Thoracic aorta (tissue), 2 donors: ENCODE data around the gene GSTO1. TPM values are rescaled to one million over a fixed set of nuclear protein-coding genes. Genes with fewer than 3 reads are reported as not detected.

Source experiments
- ATAC-seq: fragments of 150-250 bp; one replicate; pipeline ENCODE4 v1.8.0; 2017; ENCODE audit warnings: low read depth; ENCODE audit not compliant: insufficient number of reproducible peaks, low FRiP score
- DNase-seq: peaks from one replicate; pipeline ENCODE4 v3.0.0-alpha.2; 2020; ENCODE audit warnings: low spot score
- H3K27ac ChIP-seq, 2 donors: fragments of 200-600 bp; sonication (generic); 1 replicate in 1 of 2; 2 replicates in 1 of 2; pipeline ENCODE4 v1.5.1; 2016; ENCODE audit warnings: mild to moderate bottlenecking in 2 of 2, moderate library complexity in 2 of 2
- H3K27me3 ChIP-seq: fragments of 200-600 bp; sonication (generic); replicated peaks from 2 replicates; pipeline ENCODE4 v1.6.0; 2016; ENCODE audit warnings: mild to moderate bottlenecking; ENCODE audit not compliant: insufficient read depth
- H3K36me3 ChIP-seq: fragments of 200-600 bp; sonication (generic); one replicate; pipeline ENCODE4 v1.5.1; 2016
- H3K4me1 ChIP-seq, 2 donors: fragments of 200-600 bp; sonication (generic); 1 replicate in 1 of 2; 2 replicates in 1 of 2; pipeline versions ENCODE4 v1.5.1 to v1.6.0; 2016; ENCODE audit warnings: low read depth in 2 of 2, mild to moderate bottlenecking in 1 of 2; ENCODE audit not compliant: control insufficient read depth in 1 of 2
- H3K4me3 ChIP-seq: fragments of 200-600 bp; sonication (generic); 2 replicates; pipeline ENCODE4 v1.5.1; 2016; ENCODE audit warnings: mild to moderate bottlenecking
- H3K9me3 ChIP-seq: fragments of 200-600 bp; sonication (generic); 2 replicates; pipeline ENCODE4 v1.5.1; 2016
- total RNA-seq, 2 donors: library from RNA; depleted of rRNA; stranded (reverse); fragments of >200 nt; gene quantifications; one replicate each; pipeline versions ENCODE4 v1.1.0 to v1.2.3, GENCODE V29; 2016
- TF ChIP-seq, protein P1 (sequence below): fragments of 200-600 bp; sonication (generic); IDR thresholded peaks from one replicate; pipeline ENCODE4 v1.5.1; 2019; ENCODE audit warnings: antibody characterized with exemption

GSTO1 gene
- total RNA-seq, 2 donors from 2014 or later = 68.5 to 96.4 TPM

DNA sequence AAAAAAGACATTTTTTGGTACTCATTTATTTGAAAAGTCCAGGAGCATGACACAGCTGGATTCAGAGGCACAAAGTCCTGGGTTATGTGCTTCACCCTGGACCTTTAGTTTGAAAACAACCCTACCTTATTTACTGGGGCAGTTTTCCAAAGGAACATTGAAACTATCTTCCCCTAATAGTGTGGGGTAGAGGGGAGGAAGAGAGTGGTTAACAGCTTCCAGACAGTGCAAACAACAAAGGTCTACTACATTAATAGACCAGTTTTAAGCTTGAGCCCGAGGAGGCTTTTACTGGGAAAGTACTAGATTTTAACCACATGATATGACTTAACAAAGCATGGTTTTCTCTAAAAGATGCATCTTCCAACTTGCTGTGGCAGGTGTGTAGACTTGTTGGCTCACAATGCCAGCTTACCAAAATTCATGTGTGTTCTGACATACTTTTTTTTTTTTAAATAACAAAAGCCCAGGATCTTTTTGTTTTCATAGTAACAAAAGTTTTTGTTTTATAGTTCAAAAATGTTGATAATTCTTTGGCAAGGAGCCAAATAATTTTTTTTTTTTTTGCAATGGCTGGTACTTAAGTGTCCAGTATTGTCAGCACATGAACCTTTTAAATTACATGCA lies 1.8 kb downstream of the GSTO1 start:
- TF ChIP-seq, protein P1, sequence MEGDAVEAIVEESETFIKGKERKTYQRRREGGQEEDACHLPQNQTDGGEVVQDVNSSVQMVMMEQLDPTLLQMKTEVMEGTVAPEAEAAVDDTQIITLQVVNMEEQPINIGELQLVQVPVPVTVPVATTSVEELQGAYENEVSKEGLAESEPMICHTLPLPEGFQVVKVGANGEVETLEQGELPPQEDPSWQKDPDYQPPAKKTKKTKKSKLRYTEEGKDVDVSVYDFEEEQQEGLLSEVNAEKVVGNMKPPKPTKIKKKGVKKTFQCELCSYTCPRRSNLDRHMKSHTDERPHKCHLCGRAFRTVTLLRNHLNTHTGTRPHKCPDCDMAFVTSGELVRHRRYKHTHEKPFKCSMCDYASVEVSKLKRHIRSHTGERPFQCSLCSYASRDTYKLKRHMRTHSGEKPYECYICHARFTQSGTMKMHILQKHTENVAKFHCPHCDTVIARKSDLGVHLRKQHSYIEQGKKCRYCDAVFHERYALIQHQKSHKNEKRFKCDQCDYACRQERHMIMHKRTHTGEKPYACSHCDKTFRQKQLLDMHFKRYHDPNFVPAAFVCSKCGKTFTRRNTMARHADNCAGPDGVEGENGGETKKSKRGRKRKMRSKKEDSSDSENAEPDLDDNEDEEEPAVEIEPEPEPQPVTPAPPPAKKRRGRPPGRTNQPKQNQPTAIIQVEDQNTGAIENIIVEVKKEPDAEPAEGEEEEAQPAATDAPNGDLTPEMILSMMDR = no peak
- DNase-seq (no peak), ATAC-seq (no peak)
- H3K4me1 ChIP-seq = peaks cover 21 to 52% of the 10 kb centered on the region in 2 donors
- peaks cover 10% of the 10 kb centered on the region for H3K36me3 ChIP-seq
- H3K27me3 ChIP-seq = no peaks in the 10 kb centered on the region
- H3K9me3 ChIP-seq = no peaks in the 10 kb centered on the region
- H3K4me3 ChIP-seq = peak overlapping the region; percentile 89
- H3K27ac ChIP-seq = peak overlapping the region; percentile 92 to 94

DNA sequence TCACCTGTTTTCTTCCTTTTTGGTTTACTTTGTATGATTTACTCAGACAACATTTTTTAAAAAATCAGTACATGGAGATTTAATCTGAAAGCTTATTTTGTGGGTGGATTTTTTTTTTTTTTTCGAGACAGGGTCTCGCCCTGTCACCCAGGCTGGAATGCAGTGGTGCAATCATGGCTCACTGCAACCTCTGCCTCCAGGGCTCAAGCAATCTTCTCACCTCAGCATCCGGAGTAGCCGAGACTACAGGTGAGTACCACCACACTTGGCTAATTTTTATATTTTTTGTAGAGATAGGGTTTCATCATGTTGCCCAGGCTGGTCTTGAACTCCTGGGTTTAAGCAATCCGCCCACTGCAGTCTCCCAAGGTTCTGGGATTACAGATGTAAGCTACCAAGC lies 2.5 kb downstream of the GSTO1 start:
- no peak for DNase-seq
- Histone ChIP-seq H3K4me1 (peaks cover 21 to 52% of the 10 kb centered on the region in 2 donors), H3K27me3 (no peaks in the 10 kb centered on the region), H3K9me3 (no peaks in the 10 kb centered on the region), H3K4me3 (no peak overlapping the region), H3K27ac (no peak overlapping the region), H3K36me3 (peaks cover 10% of the 10 kb centered on the region)
- no peak for ATAC-seq
- TF ChIP-seq, protein P1 = no peak

DNA sequence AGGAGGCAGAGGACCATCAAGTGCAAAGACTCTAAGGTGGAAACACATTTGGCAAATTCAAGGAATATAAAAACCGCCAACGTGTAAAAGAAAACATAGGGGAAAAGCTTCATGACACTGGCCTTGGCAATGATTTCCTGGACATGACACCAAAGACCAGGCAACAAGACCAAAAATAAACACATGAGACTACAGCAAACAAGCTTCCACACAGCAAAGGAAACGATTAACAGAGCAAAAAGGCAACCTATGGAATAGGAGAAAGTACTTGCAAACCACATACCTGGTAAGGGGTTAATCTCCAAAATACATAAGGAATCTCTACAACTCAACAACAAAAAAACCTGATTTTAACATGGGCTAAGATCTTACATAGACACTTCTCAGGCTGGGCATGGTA lies 3.5 kb downstream of the GSTO1 start:
- DNase-seq (no peak), ATAC-seq (no peak)
- TF ChIP-seq, protein P1 = no peak
- H3K4me3 ChIP-seq = no peak overlapping the region
- no peaks in the 10 kb centered on the region for H3K27me3 ChIP-seq
- H3K27ac ChIP-seq = no peak overlapping the region
- H3K9me3 ChIP-seq = no peaks in the 10 kb centered on the region
- peaks cover 10% of the 10 kb centered on the region for H3K36me3 ChIP-seq
- H3K4me1 ChIP-seq = peaks cover 21 to 52% of the 10 kb centered on the region in 2 donors

DNA sequence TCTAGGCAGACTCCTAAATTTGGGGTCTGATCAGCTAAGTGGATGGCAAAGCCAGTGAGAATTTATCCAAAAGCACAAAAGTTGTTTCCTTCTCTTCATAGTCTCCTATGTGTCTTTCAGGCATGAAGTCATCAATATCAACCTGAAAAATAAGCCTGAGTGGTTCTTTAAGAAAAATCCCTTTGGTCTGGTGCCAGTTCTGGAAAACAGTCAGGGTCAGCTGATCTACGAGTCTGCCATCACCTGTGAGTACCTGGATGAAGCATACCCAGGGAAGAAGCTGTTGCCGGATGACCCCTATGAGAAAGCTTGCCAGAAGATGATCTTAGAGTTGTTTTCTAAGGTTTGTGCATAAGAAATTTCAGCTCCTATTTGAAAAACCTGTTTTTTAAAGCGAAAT lies 4.8 kb downstream of the GSTO1 start:
- ATAC-seq (no peak), DNase-seq (no peak)
- H3K9me3 ChIP-seq = no peaks in the 10 kb centered on the region
- H3K27me3 ChIP-seq = no peaks in the 10 kb centered on the region
- H3K27ac ChIP-seq = peak overlapping the region in 1 of 2 donors; percentile 26
- TF ChIP-seq, protein P1 = no peak
- H3K4me1 ChIP-seq = peaks cover 21 to 48% of the 10 kb centered on the region in 2 donors
- peaks cover 10% of the 10 kb centered on the region for H3K36me3 ChIP-seq
- H3K4me3 ChIP-seq = no peak overlapping the region

DNA sequence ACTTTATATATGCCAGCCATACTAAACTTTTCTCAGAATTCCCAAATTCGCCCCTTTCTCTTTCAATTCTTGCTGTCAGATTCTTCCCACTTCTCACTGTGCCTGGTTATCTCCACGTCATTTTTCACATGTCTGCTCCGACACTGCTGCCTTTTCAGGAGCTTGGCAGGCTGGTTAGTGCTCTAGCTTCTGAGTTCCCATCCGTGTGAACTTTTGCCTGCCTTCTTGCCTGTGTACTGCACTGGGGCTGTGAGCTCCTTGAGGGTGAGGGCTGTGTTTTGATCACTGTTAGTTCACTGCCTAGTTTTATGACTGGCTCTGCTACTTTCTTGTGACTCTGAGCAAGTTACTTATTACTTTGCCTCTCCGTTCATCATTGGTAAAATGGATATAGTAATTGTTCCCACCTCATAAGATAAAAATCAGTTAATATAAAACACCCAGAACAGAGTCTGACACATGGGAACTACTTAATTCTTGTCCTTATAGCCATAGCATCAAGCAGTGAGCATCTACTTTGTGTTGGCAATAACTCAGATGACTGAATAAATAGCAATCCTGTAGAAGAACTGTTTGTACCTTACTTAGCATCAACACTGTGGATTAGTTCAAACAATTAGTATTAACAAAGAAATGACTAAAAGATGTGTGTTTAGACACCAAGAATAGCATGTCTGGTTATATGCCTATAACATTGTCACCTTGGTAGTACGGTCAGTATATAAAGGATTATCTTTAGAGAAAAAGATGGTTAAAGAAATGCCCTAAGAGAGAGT lies 5.5 kb downstream of the GSTO1 start:
- no peak for ATAC-seq
- TF ChIP-seq, protein P1 = no peak

More for the DNA sequence above, 5.5 kb downstream of the GSTO1 start:
- Histone ChIP-seq H3K4me3 (no peak overlapping the region), H3K9me3 (no peaks in the 10 kb centered on the region), H3K36me3 (peaks cover 10% of the 10 kb centered on the region), H3K4me1 (peaks cover 21 to 48% of the 10 kb centered on the region in 2 donors), H3K27ac (peak overlapping the region; percentile 4 to 26), H3K27me3 (no peaks in the 10 kb centered on the region)
- no peak for DNase-seq
